Activated naive CD4-positive, alpha-beta T cell treated with anti-CD3 and anti-CD28 coated beads for 36 hours (primary cell): Measurements from ENCODE around the gene ZNF555. TPM values are rescaled to one million over a fixed set of nuclear protein-coding genes. Genes with fewer than 3 reads are reported as not detected.
A peak's percentile ranks its signal among the peaks of the same experiment; 100 is the strongest.

ENCODE experiments used
- CTCF ChIA-PET: fragments of 350-600 bp; sonication (Branson Sonifier 250); formaldehyde crosslinking; loops from one replicate; lab custom pipeline; 2021; ENCODE audit warnings: antibody characterized with exemption; lab: Charles Lee
- DNase-seq: peaks from one replicate; pipeline ENCODE4 v3.0.0-alpha.2; 2020
- H3K27ac Mint-ChIP-seq: one replicate; pipeline ENCODE4 v1.8.0; 2021; ENCODE audit warnings: mild to moderate bottlenecking, mixed read lengths
- H3K27me3 Mint-ChIP-seq: one replicate; pipeline ENCODE4 v1.8.0; 2021; ENCODE audit warnings: low read depth, mixed read lengths
- H3K36me3 Mint-ChIP-seq: one replicate; pipeline ENCODE4 v1.8.0; 2021; ENCODE audit warnings: low read depth, mixed read lengths
- H3K4me1 Mint-ChIP-seq: one replicate; pipeline ENCODE4 v1.8.0; 2021; ENCODE audit warnings: low read depth, mixed read lengths
- H3K4me3 Mint-ChIP-seq: one replicate; pipeline ENCODE4 v1.8.0; 2021; ENCODE audit warnings: mild to moderate bottlenecking, moderate library complexity, mixed read lengths
- H3K9me3 Mint-ChIP-seq: one replicate; pipeline ENCODE4 v1.8.0; 2021; ENCODE audit warnings: mixed read lengths
- intact Hi-C: fragments of 100-400 bp; cut with micrococcal nuclease; formaldehyde crosslinking; loops from one replicate; pipeline ENCODE4 v1.15.1; 2023
- total RNA-seq, 2 experiments: library from RNA; stranded (reverse); gene quantifications; one replicate each; pipeline ENCODE4 v1.2.3, GENCODE V29; 2021

The ZNF555 gene
- total RNA-seq, 2 experiments from 2014 or later, result 1.7 to 3.0 TPM

DNA sequence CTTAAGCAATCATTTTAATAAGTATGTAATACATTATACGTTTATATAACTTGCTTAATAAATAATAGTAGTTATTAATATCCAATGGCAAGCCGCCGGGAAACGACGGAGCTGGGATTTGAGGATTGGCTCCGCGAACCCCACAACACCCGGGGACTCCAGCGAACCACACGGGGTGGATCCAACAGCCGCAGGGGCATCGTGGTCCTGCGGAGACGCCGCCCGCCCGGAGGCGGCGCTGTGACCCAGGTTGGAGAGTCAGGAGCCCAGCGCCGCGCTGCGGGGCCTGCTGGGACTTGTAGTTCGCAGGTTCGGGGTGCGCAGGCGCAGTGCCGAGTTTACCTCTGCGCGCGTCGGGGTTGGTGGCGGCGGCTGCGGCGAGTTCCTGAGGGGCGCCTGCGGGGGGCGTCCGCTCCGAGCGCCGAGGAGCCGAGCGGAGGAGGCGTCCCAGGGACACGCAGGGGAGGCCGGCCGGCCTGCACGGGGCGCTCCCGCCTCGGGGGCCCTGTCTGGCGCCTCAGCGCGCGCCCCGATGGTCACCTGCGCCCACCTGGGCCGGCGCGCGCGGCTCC is 21.6 kb upstream of the ZNF555 start, which contains the start of gene ZNF554:
Gene ZNF554, plus strand, starts transcription at position 329 of the 572 bp plus-strand sequence. Its CDS starts 204 bp downstream, at position 533.
- Mint-ChIP-seq H3K4me3 (peak within 1 kb of the TSS; percentile 79), H3K9me3 (no peaks in the 10 kb centered on the region)
- intact Hi-C loops, result loop anchor here (1.0 kb wide), 2 partner anchors 34 to 53 kb away; partner anchors contain the start of gene THOP1

DNA sequence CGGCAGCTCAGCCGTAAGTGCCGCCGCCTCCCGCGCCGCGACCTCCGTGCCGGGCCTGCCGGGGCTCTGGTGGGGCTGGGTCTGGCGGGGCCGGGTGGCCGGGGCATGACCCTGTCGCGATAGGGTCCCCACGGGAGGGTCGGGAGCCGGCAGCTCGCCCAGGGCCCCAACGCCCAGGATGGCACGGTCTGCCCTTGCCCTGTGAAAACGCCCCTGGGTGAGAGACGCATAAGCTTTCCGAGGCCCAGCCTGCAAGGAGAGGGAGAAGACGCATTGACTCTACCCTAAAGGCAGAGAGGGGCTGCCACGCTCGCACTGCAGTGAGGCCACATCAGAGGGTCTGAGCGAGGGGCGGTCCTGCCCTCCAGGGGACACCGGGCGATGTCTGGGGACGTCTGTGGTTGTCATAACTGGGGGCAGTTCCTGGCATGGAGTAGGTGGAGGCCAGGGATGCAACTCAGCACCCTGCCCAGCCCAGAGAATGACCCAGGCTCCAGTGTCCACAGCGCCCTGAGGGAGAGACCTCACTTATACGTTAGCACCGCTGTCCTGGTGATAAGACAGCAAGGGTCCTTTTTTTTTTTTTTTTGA is 21.1 kb upstream of the ZNF555 start:
- Mint-ChIP-seq H3K4me1 (peaks cover 10% of the 10 kb centered on the region), H3K36me3 (peaks cover 4% of the 10 kb centered on the region), H3K4me3 (peak overlapping the region; percentile 79), H3K9me3 (no peaks in the 10 kb centered on the region), H3K27ac (no peak overlapping the region), H3K27me3 (no peaks in the 10 kb centered on the region)
- intact Hi-C loops, result no loop called here
- CTCF ChIA-PET, result interaction anchor here (1.0 to 1.1 kb wide), 4 partner anchors 20 to 49 kb away, joined by 3 to 4 read pairs (median 4); no protein-coding TSS in a partner anchor
- DNase-seq, result peak; percentile 27

More for the DNA sequence above, 21.6 kb upstream of the ZNF555 start, which contains the start of gene ZNF554:
- Mint-ChIP-seq H3K36me3 (peaks cover 2% of the 10 kb centered on the region), H3K27ac (no peak within 1 kb of the TSS), H3K4me1 (peaks cover 10% of the 10 kb centered on the region), H3K27me3 (no peaks in the 10 kb centered on the region)
- peak; percentile 98 for DNase-seq
- CTCF ChIA-PET, result interaction anchor here (0.6 to 1.1 kb wide), 6 partner anchors 20 to 83 kb away, joined by 3 to 4 read pairs (median 3); no protein-coding TSS in a partner anchor

DNA sequence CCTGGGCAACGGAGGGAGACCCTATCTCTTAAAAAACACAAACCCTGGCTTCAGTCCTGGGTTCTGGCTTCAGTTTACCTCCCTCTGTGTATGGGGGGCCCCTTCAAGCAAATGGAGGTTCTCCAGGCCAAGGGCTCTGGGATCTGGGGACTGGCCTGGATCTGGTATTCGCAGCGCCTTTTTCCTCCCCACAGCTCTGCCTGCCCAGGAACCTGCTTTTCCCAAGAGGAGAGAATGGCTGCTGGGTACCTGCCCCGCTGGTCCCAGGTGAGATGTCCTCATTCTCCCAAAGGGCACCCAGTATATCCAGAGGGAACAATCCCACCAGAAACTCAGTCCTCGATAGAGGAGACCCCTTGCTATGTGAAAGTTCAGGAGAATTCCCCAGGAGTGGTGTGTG is 18.4 kb upstream of the ZNF555 start:
- DNase-seq, result no peak
- intact Hi-C loops, result no loop called here
- H3K27me3 Mint-ChIP-seq, result no peaks in the 10 kb centered on the region
- peaks cover 7% of the 10 kb centered on the region for H3K4me1 Mint-ChIP-seq
- H3K9me3 Mint-ChIP-seq, result peaks cover 4% of the 10 kb centered on the region
- H3K27ac Mint-ChIP-seq, result no peak overlapping the region
- CTCF ChIA-PET, result no interaction called here
- peaks cover 17% of the 10 kb centered on the region for H3K36me3 Mint-ChIP-seq
- H3K4me3 Mint-ChIP-seq, result no peak overlapping the region

DNA sequence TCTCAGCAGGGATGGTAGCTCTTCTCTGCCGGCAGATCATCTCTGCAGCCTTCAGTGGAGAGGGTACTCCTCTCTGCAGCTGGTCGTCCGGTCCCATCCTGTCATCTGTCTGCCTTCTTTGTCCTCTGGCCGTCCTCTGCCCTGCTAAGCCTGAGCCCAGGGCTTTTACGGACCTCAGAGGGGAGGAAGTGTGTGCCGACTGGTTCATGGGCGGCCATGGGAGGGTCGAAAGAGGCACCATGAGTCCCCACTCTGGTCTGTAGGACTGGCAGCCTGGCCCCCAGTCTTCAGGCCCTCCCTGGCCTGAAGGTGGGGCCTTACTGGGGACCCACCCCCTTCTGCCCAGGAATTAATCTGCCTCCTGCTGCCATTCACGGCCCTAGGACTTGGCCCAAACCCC is 17.6 kb upstream of the ZNF555 start:
- CTCF ChIA-PET, result no interaction called here

DNA sequence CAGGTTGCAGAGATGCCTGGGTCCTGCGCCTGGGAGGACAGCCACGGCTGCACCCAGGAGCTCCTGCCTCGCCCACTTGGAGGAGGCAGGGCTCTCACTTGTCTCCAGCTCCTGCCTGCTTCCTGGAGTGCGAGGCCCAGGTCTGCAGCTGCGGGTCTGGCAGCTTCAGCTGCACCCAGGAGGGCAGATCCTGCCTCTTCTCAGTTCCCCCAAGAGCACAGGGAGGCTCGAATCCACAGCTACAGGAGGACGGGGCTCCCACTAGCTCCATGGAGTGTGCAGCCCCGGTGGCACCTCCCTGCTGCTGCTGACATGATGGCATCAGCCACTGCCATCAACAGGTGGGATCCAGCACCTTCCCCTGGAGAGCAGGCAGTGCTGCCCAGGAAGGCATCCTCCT is 17.1 kb upstream of the ZNF555 start:
- peaks cover 9% of the 10 kb centered on the region for H3K9me3 Mint-ChIP-seq

More for the DNA sequence above, 17.6 kb upstream of the ZNF555 start:
- Mint-ChIP-seq H3K27ac (no peak overlapping the region), H3K4me3 (no peak overlapping the region), H3K36me3 (peaks cover 23% of the 10 kb centered on the region), H3K9me3 (peaks cover 8% of the 10 kb centered on the region), H3K4me1 (peaks cover 7% of the 10 kb centered on the region), H3K27me3 (no peaks in the 10 kb centered on the region)
- DNase-seq, result no peak
- intact Hi-C loops, result no loop called here

DNA sequence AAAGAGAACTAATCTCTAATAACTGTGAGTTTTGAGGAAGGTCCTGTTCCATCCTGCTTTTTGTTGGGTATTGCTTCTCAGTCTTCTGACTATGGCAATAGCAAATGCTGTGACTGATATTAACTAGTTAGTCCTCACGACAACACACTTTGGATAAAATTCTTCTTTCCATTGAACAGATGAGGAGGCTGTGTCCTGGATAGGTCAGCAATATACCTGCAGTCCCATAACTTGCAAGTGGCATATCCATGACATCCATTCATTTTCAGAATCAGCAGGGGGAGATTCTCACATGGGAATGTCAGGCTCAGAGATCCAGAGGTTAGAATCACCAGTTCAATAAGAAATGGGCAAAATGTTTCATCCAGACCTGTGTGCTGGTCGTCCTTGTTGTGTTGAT is 14.3 kb upstream of the ZNF555 start:
- Mint-ChIP-seq H3K4me1 (no peaks in the 10 kb centered on the region), H3K9me3 (peaks cover 23% of the 10 kb centered on the region), H3K36me3 (peaks cover 43% of the 10 kb centered on the region), H3K27me3 (no peaks in the 10 kb centered on the region), H3K4me3 (no peak overlapping the region), H3K27ac (no peak overlapping the region)
- no peak for DNase-seq
- CTCF ChIA-PET, result no interaction called here
- intact Hi-C loops, result no loop called here

More for the DNA sequence above, 17.1 kb upstream of the ZNF555 start:
- peaks cover 7% of the 10 kb centered on the region for H3K4me1 Mint-ChIP-seq
- CTCF ChIA-PET, result no interaction called here
- no peak overlapping the region for H3K27ac Mint-ChIP-seq
- no peak for DNase-seq
- peaks cover 27% of the 10 kb centered on the region for H3K36me3 Mint-ChIP-seq
- intact Hi-C loops, result no loop called here
- no peaks in the 10 kb centered on the region for H3K27me3 Mint-ChIP-seq
- no peak overlapping the region for H3K4me3 Mint-ChIP-seq

DNA sequence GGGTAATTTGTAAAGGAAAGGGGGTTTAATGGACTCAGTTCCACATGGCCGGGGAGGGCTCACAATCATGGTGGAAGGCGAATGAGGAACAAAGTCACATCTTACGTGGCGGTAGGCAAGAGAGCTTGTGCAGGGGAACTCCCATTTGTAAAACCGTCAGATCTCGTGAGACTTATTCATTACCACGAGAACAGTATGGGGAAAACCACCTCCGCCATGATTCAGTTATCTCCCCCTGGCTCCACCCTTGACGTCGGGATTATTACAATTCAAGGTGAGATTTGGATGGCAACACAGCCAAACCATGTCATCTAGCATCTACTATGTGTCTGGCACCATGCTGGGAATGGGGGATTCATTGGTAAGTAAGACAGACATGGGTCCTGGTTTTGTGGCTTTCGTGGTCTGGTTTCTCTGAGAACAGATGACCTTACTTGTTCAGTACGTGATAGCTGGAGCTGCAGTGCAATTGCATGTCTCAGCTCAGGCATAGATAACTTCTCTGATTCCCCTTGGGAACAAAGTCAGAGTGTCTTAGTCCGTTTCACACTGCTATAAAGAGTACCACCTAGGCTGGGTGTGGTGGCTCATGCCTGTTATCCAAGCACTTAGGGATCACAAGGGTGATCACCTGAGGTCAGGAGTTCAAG is 13.3 kb upstream of the ZNF555 start:
- Mint-ChIP-seq H3K27ac (no peak overlapping the region), H3K4me1 (no peaks in the 10 kb centered on the region), H3K36me3 (peaks cover 52% of the 10 kb centered on the region), H3K4me3 (no peak overlapping the region), H3K27me3 (no peaks in the 10 kb centered on the region), H3K9me3 (peaks cover 32% of the 10 kb centered on the region)
- intact Hi-C loops, result no loop called here
- CTCF ChIA-PET, result no interaction called here
- DNase-seq, result no peak

DNA sequence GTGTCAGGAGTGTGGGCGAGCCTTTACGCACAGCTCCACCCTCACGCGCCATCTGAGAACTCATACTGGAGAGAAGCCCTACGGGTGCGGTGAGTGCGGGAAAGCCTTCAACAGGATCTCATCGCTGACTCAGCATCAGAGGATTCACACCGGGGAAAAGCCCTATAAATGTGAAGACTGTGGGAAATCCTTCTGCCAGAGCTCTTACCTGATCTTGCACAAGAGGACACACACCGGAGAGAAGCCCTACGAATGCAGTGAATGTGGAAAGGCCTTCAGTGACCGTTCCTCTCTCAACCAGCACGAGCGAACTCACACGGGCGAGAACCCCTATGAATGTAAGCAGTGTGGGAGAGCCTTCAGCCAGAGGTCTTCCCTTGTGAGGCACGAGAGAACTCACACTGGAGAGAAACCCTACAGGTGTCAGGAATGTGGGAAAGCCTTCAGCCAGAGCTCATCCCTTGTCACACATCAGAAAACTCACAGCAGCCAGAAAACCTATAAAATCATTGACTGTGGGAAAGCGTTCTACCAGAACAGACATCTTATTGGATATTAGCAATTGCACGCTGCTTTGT is 6.9 kb upstream of the ZNF555 start:
- Mint-ChIP-seq H3K36me3 (peaks cover 64% of the 10 kb centered on the region), H3K4me3 (no peak overlapping the region), H3K9me3 (peaks cover 60% of the 10 kb centered on the region), H3K27me3 (no peaks in the 10 kb centered on the region), H3K4me1 (no peaks in the 10 kb centered on the region), H3K27ac (no peak overlapping the region)
- DNase-seq, result no peak
- intact Hi-C loops, result no loop called here
- CTCF ChIA-PET, result no interaction called here

DNA sequence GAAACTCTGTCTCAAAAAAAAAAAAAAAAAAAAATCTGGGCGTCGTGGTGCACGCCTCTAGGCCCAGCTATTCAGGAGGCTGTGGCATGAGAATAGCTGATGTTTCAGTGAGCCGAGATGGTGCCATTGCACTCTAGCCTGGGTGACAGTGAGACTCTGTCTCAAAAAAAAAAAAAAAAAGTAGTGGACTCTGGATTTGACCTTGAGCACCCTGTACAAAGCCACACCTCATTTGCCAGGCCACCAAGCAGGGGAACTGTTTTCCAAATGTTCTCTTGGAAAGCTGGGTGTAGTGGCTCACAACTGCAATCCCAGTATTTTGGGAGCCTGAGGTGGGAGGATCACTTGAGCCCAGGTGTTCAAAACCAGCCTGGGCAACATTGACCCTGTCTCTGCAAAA is 3.8 kb upstream of the ZNF555 start:
- intact Hi-C loops, result no loop called here
- H3K27me3 Mint-ChIP-seq, result no peaks in the 10 kb centered on the region
- DNase-seq, result no peak
- H3K4me1 Mint-ChIP-seq, result peaks cover 4% of the 10 kb centered on the region
- peaks cover 42% of the 10 kb centered on the region for H3K9me3 Mint-ChIP-seq
- CTCF ChIA-PET, result no interaction called here
- H3K4me3 Mint-ChIP-seq, result no peak overlapping the region
- H3K27ac Mint-ChIP-seq, result no peak overlapping the region
- peaks cover 45% of the 10 kb centered on the region for H3K36me3 Mint-ChIP-seq

DNA sequence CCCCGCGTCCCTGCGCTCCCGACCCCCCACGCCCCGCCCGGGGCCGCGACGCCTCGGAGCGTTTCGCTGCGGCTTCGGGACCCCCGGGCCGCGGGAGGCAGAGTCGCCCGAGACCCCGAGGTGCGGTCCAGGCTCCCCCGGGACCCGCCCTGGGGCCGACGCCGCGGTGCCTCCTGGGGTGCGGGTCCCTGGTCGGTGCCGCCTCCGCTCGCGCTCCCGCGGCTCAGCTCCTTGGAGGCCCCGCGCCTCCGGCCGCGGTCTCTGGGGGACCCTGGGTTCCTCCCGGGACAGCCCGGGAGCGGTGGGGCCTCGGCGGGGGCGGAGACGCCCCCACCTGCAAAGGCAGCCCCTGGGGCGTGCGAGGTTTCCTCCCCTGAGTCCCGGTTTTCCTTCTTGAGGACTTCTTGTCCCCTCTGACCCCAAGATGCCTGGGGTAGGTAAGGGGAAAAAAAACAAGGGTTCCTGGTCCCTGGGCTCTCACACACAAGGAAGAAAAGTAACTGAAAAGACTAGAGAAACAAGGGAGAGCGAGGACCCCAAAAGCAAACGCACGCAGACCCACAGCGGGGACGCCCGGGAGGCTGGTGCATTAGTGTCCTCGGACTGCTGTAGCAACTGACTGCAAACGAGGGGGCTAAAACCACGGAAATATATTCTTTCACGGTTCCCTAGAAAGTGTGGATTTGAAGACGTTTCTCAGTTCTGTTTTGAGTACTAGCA is 740 bp downstream of the ZNF555 start:
- Mint-ChIP-seq H3K9me3 (peaks cover 6% of the 10 kb centered on the region), H3K36me3 (peaks cover 14% of the 10 kb centered on the region), H3K4me3 (peak overlapping the region; percentile 75), H3K27me3 (no peaks in the 10 kb centered on the region), H3K27ac (no peak overlapping the region), H3K4me1 (peaks cover 12% of the 10 kb centered on the region)
- intact Hi-C loops, result loop anchor here (1.0 kb wide), 1 partner anchor 14 kb away; no protein-coding TSS in a partner anchor
- CTCF ChIA-PET, result interaction anchor here (1.1 kb wide), 2 partner anchors 11 to 15 kb away, joined by 3 to 4 read pairs; no protein-coding TSS in a partner anchor
- no peak for DNase-seq

DNA sequence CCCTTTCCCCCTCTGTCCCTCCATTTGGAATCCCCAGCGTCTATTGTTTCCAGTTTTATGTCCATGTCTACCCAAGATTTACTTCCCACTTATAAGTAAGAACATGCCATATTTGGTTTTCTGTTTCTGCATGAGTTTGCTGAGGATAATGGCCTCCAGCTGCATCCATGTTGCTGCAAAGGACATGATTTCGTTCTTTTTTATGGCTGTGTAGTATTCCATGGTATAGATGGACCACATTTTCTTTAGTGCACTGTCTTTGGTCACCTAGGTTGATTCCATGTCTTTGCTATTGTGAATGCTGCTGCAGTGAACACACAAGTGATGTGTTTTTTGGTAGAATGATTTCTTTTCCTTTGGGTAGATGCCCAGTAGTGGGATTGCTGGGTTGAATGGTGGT is 3.8 kb downstream of the ZNF555 start:
- peaks cover 9% of the 10 kb centered on the region for H3K9me3 Mint-ChIP-seq
- peaks cover 16% of the 10 kb centered on the region for H3K36me3 Mint-ChIP-seq
- H3K4me1 Mint-ChIP-seq, result peaks cover 18% of the 10 kb centered on the region
- DNase-seq, result no peak
- CTCF ChIA-PET, result no interaction called here
- H3K27me3 Mint-ChIP-seq, result no peaks in the 10 kb centered on the region
- H3K27ac Mint-ChIP-seq, result no peak overlapping the region
- H3K4me3 Mint-ChIP-seq, result no peak overlapping the region
- intact Hi-C loops, result no loop called here
